Activated T-cell treated with anti-CD3 and anti-CD28 coated beads, Interleukin-2, amount 50 U/mL, for 48 hours (primary cell): ENCODE measurements around the gene TNRC6C.
A peak's percentile ranks its signal among the peaks of the same experiment; 100 is the strongest.

Source experiments
- DNase-seq, 2 experiments: peaks; one replicate each; pipeline ENCODE4 v3.0.0-alpha.2; 2020

The TNRC6C gene, protein sequence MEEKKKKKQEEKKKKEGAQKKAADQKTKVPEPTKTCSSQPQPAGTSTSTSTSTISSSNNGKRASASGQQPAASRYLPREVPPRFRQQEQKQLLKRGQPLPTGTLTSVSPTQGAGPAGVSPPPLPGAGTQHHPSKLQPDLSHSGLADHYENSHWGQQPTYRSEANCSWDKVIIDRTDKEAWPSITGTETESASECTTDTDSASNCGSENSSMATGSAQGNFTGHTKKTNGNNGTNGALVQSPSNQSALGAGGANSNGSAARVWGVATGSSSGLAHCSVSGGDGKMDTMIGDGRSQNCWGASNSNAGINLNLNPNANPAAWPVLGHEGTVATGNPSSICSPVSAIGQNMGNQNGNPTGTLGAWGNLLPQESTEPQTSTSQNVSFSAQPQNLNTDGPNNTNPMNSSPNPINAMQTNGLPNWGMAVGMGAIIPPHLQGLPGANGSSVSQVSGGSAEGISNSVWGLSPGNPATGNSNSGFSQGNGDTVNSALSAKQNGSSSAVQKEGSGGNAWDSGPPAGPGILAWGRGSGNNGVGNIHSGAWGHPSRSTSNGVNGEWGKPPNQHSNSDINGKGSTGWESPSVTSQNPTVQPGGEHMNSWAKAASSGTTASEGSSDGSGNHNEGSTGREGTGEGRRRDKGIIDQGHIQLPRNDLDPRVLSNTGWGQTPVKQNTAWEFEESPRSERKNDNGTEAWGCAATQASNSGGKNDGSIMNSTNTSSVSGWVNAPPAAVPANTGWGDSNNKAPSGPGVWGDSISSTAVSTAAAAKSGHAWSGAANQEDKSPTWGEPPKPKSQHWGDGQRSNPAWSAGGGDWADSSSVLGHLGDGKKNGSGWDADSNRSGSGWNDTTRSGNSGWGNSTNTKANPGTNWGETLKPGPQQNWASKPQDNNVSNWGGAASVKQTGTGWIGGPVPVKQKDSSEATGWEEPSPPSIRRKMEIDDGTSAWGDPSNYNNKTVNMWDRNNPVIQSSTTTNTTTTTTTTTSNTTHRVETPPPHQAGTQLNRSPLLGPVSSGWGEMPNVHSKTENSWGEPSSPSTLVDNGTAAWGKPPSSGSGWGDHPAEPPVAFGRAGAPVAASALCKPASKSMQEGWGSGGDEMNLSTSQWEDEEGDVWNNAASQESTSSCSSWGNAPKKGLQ (N-terminal part only)

GRCh38 chr17:77957857-77958715, at the start of gene TNRC6C:
TSS of gene TNRC6C (plus strand) at chr17:77958703. CDS start at chr17:78004207, 45,504 bp downstream.
- peak; percentile 99 for DNase-seq

- no peak for DNase-seq
Observed at GRCh38 chr17:77909236-77909635, 49.3 kb upstream of the TNRC6C start.

DNA sequence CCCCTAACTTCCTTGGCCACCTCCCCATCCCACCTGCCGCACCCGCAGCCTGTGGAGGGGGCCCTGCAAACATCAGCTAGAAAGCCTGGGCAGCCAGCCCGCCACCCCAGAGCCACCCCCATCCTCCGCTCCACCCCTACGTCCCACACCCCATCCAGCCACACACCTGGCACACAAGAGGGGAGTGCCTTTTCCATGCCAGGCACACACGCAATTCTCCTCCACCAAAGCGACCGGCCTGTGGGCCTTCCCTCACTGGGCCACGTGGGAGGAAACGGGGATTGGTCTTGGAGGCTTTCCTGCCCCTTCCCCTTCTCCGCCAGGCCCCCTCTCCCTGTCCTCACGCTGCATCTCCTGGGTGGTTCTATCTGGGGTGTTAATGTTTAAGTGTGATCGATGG, 48.7 kb upstream of the TNRC6C start:
- DNase-seq = no peak

DNA sequence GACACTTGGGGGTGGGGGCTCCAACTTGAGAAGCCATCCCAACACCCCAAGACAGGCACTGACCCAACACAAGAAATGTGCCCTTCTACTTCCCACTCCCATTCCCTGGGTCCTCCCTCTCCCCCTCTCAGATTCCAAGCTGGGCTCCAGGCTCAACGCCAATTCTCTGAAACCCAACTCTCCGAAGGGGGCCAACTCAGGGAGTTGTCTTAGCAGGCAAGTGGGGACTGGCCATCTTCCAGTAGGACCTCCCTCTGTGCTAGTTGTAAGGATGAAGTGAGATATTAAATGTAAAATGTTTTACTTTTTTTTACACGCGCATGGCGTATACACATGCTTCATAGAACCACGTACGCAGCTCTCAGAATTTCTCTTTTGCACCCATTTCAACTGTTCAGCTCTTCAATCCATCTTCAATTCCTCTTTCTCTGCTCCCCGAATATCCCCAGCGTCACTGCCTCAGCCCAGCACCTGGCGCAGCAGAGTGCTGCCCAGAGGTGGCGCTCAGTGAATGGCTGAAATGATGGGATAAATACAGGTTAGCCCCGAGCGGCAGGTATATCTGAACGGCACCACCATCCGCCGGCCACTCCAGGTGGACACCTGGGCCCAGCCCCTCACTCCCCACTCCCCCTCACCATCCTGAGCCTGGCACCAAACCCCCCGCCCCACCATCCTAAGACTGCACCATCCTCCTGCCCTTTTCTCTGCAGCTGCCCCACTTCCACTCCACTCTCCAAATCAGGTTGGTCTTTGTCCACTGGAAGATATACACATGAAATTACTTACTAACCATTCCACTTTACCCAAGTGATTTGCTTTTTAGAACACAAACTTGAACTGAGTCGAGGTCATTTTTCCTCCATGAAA, 43.9 kb upstream of the TNRC6C start:
- DNase-seq = no peak

DNA sequence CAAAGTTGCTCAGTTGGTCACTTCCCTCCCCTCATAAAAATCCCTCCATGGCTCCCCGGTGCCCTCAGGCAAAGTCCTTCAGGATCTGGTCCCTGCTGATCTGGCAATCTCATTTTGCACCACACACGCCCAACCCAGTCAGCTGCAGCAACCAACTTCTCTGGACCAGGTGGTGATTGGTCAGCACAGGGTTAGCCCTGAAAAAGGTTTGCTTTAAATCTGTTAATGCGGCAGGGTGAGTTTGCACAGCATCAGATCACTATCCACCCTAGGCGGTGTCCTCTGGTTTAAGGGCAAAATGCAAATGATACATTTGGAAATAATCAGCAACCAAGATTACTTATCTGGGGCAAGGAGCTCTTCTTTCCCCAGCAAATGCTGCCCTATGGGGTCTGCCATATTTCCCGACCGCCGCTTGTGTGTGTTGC, 42.9 kb upstream of the TNRC6C start:
- DNase-seq = no peak

DNA sequence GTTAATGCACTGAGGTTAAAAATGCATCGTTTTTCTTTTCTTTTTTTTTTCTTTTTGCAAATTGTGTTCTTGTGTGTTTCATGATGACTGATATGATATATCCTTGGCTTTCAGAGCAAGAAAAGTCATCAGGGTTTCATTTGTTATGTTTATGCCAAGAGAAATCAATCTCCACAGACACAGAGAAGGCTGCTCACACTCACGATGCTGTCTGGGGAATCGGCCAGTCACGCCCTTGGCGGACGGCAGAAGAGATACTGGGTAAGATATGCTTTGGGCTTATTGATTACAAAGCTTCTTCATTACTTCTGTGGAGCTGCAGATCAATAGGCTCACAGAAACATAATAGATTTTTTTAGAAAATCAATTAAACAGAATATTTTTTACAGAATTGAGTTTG, 42.2 kb upstream of the TNRC6C start:
- no peak for DNase-seq

DNA sequence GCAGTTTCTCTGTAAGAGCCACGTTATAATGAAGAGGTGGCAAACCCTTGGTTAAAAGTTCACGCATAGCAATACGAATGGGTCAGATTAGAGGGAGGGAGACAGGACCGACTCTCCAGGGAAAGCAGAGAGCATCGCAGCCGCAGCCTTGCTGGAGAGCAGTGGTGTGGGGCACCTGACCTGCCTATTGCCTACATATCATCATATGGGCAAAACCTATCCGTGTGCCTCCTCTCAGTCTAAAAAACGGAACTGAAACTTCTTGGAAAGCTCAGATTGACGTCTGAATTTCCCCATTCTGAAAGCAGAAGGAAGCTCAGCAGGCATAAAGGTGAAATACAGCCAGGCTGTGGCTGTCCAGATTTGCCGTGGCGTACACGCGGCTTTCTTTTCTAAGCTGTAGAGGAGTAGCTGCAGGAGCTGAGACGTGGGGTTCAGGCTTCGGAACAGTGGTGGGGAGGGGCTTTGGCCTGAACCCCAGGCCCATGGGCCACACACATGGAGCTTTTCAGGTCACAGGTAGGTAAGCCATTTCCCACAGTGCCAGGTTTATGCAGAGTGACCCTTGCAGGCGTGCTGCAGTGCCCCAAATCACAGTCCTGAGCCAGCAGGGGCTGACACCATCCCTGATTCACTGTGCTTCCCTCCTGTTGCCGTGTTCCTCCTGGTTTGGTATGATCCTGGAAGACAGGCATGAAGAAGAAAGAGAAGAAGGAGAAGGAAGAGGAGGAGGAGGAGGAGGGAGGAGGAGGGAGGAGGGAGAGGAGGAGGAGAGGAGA, 41.6 kb upstream of the TNRC6C start:
- no peak for DNase-seq

- DNase-seq = no peak
Observed at GRCh38 chr17:77919276-77919675, 39.2 kb upstream of the TNRC6C start.

DNA sequence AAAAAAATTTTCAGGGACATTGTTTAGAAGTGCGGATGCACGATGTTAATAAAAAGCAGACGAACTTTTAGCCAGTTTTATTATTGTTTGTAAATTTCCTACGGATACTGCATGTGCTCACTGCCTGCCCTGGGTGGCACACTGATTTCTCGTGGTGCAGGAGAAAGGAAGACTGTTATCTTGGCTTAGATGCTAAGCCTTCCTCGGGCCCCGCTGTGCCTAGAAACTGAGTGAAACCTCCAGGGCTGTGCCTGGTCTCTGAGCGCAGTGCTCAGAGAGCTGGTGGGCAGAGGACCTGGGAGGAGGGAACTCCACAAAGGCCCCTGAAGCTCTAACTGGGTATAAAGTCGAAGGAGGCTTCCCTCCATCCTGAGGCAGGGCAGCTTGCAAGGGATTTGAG, 35.4 kb upstream of the TNRC6C start:
- DNase-seq = no peak

- no peak for DNase-seq
Observed at GRCh38 chr17:77923776-77924513, 34.6 kb upstream of the TNRC6C start.

DNA sequence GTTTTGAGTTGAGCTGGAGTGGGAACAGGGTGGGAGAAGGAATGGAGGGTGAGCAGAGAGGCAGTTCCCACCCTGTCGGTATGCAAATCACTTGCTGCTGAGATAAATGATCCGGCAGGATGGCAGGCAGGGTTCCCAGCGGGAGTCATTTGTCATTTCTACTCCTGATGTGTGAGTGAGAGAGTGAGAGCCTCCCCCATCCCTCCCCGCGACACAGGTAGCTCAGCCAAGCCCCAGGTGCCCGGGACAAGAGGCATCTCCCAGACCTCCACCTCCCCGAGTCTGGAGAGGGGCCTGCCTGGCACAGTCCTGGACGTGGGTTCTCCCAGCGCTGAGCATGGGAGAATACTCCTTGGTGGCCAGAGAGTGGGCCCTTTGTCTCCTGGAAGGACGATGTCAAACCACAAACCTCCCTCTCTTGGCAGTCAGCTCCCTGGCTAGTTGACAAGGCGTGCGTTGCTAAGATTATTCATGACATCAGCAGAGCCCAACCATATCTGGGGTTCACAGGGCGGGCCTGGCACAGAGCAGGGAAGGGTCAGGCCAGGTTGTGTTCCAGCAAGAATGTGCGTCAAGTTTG, 33.7 kb upstream of the TNRC6C start:
- no peak for DNase-seq

DNA sequence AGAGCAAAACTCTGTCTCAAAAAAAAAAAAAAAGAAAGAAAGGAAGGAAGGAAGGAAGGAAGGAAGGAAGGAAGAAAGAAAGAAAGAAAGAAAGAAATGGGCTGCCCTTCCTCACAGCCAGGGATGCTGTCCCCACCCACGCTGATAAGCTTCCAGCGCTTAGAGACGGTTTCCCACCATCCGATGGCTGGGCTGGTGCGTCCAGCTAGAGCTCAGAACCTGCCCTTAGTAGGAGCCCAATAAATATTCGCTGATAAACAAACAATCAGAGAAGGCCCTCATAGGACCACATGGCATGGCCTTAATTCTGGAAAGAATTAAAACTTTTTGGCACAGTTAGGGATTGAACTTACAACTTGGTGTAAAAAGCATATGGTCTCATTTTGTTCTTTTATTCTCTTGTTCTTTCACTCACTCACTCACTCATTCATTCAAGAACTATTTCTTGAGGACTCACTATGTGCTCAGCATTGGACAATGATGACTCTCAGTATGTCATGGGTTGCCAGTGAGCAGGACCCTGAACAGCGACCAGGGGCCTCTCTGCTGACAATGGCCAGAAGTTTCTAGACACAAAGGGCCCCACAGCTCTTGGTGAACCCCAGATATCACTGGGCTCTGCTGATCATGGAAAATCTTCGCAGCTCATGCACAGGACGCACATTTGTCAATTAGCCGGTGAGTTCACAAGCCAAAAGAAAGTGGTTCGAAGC, 32.5 kb upstream of the TNRC6C start:
- no peak for DNase-seq

DNA sequence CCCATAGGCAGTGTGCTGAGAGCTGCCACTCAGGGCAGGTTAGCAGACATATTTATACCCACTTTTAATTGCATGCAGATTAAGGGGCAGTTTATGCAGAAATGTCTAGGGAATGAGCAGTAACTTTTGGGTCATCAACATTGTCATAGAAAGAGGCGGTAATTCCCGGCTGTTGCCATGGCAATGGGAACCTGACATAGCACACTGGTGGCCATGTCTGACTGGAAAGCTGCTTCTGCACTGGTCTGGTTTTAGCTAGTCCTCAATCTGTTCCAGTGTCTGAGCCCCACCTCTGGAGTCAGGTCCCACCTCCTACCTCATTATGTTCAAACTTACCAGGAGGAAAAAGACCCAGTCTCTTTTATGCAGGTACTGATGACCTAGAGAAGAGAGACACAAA, 31.5 kb upstream of the TNRC6C start:
- no peak for DNase-seq

DNA sequence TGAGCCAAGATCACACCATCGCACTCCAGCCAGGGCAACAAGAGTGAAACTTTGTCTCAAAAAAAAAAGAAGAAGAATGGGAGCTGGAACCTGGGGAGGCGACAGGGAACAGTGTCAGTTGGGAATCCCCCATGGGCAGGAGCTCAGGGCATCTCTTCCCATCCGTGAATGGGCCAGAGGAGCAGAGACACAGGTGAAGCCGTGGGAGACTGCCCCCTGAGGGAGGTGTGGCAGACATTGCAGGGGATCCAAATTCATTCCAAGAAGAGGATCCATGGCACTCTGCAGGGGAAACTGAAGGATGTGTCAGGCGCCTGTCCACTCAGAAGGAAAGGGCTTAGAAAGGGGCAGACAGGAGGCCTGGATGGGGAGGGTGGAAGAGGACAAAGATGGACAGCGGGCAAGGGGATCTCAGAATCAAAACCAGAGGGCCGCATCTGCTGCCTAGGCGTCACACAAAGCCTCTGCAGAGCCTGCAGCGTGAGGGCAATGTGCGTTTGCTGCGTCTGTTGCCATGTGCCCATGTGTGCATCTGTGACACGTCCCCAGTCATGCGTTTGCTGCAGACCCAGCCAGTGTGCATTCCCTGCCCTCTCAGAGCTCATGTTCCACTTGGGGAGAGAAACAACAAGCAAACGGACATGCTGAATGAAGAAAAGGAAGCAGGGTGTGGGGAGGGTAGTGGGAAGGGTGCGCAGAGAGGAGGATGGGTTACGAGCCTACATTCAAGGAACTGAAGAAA, 30.6 kb upstream of the TNRC6C start:
- DNase-seq = no peak

- DNase-seq = no peak
Observed at GRCh38 chr17:77928519-77929179, 29.9 kb upstream of the TNRC6C start.

DNA sequence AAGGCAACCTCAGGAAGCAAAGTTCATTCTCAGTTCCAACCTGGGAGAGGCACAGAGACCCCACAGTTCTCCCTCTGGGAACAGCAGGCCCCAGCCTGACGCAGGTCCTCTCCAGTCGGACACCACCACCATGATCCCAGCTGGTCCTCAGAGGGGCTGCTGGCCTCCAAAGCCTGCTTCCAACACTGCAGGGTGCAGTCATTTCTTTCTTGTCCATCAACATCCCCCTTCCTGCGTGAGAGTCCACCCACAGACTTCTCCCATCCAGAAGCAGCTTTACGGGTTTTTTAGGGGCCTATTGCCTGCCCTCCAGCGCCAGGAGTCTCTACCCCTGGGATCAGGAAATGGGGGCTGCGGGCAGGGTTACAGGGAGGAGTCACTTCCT, 29.3 kb upstream of the TNRC6C start:
- DNase-seq = no peak

- no peak for DNase-seq
Observed at GRCh38 chr17:77929871-77930436, 28.5 kb upstream of the TNRC6C start.
